B cell (primary cell): Measurements from ENCODE around the gene THADA. TPM values are rescaled to one million over a fixed set of nuclear protein-coding genes. Genes with fewer than 3 reads are reported as not detected.

ENCODE experiments used
- ATAC-seq: fragments of 200-7000 bp; cut with Tn5 transposase; one replicate; pipeline ENCODE4 v1.10.0; 2021; ENCODE audit warnings: low read depth, mild to moderate bottlenecking, moderate number of reproducible peaks, moderate library complexity
- CTCF ChIA-PET: fragments of 350-600 bp; sonication (Branson Sonifier 250); formaldehyde crosslinking; loops from one replicate; lab custom pipeline; 2021; ENCODE audit warnings: antibody characterized with exemption, inconsistent platforms; lab: Charles Lee
- POLR2A ChIA-PET: fragments of 350-600 bp; sonication (Branson Sonifier 250); formaldehyde crosslinking; loops from one replicate; lab custom pipeline; 2021; ENCODE audit warnings: antibody characterized with exemption; lab: Charles Lee
- DNase-seq: peaks from one replicate; pipeline ENCODE4 v3.0.0; 2013
- H2AFZ ChIP-seq: 2 replicates; pipeline ENCODE4 v1.6.1; 2012; ENCODE audit warnings: mild to moderate bottlenecking, low read depth, low read length; ENCODE audit not compliant: insufficient read depth, poor library complexity, severe bottlenecking
- H3K27ac ChIP-seq, 2 donors: 1 replicate in 1 of 2; 2 replicates in 1 of 2; pipeline ENCODE4 v1.5.1; 2012 to 2013; ENCODE audit warnings: low read length in 2 of 2, mild to moderate bottlenecking in 2 of 2, moderate library complexity in 1 of 2
- H3K27me3 ChIP-seq, 4 experiments: fragments of 200-600 bp in 1 of 4; sonication (generic) in 1 of 4; replicated peaks in 1 of 4; 1 replicate in 2 of 4; 2 replicates in 2 of 4; pipeline versions ENCODE4 v1.6.1 to v1.7.0; 2013 to 2016; ENCODE audit warnings: low read length in 3 of 4, mild to moderate bottlenecking in 2 of 4, mixed read lengths in 1 of 4, moderate library complexity in 1 of 4; ENCODE audit not compliant: insufficient read depth in 4 of 4, control insufficient read depth in 3 of 4; ENCODE audit errors: control extremely low read depth in 1 of 4
- H3K36me3 ChIP-seq, 2 experiments: replicated peaks in 1 of 2; 1 replicate in 1 of 2; 2 replicates in 1 of 2; pipeline versions ENCODE4 v1.6.1 to v1.7.1; 2013; ENCODE audit warnings: low read length in 1 of 2; ENCODE audit not compliant: insufficient read depth in 2 of 2, control insufficient read depth in 1 of 2; ENCODE audit errors: control extremely low read depth in 1 of 2, extremely low read depth in 1 of 2
- H3K4me1 ChIP-seq, 2 donors: fragments of 200-600 bp in 1 of 2; sonication (generic) in 1 of 2; 1 replicate in 1 of 2; 2 replicates in 1 of 2; pipeline versions ENCODE4 v1.5.1 to v1.6.1; 2013 to 2017; ENCODE audit warnings: low read length in 2 of 2; ENCODE audit not compliant: control insufficient read depth in 2 of 2, insufficient read depth in 2 of 2
- H3K4me2 ChIP-seq: replicated peaks from 2 replicates; pipeline ENCODE3; 2012; ENCODE audit warnings: mild to moderate bottlenecking, low read depth, low read length; ENCODE audit not compliant: poor library complexity, severe bottlenecking
- H3K4me3 ChIP-seq, 5 experiments: fragments of 200-600 bp in 1 of 5; sonication (generic) in 1 of 5; 1 replicate in 3 of 5; 2 replicates in 2 of 5; pipeline versions ENCODE4 v1.5.1 to v1.7.0; 2011 to 2016; ENCODE audit warnings: low read length in 4 of 5, mild to moderate bottlenecking in 4 of 5, low read depth in 2 of 5, control low read depth in 1 of 5, moderate library complexity in 1 of 5; ENCODE audit not compliant: insufficient read depth in 1 of 5; ENCODE audit errors: control extremely low read depth in 1 of 5, extremely low read depth in 1 of 5
- H3K79me2 ChIP-seq: fragments of 200-600 bp; sonication (generic); one replicate; pipeline ENCODE4 v1.6.0; 2016; ENCODE audit warnings: low read length; ENCODE audit not compliant: control insufficient read depth, insufficient read depth
- H3K9ac ChIP-seq: fragments of 200-600 bp; sonication (generic); 2 replicates; pipeline ENCODE4 v1.6.1; 2017; ENCODE audit warnings: mild to moderate bottlenecking, low read length, moderate library complexity
- H3K9me3 ChIP-seq, 3 donors: one replicate each; pipeline versions ENCODE4 v1.6.1 to v1.7.1; 2013; ENCODE audit warnings: low read length in 2 of 3; ENCODE audit not compliant: control insufficient read depth in 2 of 3, insufficient read depth in 1 of 3; ENCODE audit errors: control extremely low read depth in 1 of 3
- H4K20me1 ChIP-seq: 2 replicates; pipeline ENCODE4 v1.6.0; 2012; ENCODE audit warnings: mild to moderate bottlenecking, low read length; ENCODE audit not compliant: insufficient read depth, control insufficient read depth, poor library complexity, severe bottlenecking
- H3K27ac Mint-ChIP-seq: one replicate; pipeline ENCODE4 v1.8.0; 2021; ENCODE audit warnings: mixed read lengths
- H3K27me3 Mint-ChIP-seq: one replicate; pipeline ENCODE4 v1.8.0; 2021; ENCODE audit warnings: mixed read lengths
- H3K4me1 Mint-ChIP-seq: one replicate; pipeline ENCODE4 v1.8.0; 2021; ENCODE audit warnings: mixed read lengths
- H3K4me3 Mint-ChIP-seq: one replicate; pipeline ENCODE4 v1.8.0; 2021; ENCODE audit warnings: mixed read lengths
- H3K9me3 Mint-ChIP-seq: one replicate; pipeline ENCODE4 v1.8.0; 2022; ENCODE audit warnings: mixed read lengths; ENCODE audit not compliant: insufficient read depth
- CTCF ChIP-seq: fragments of 200-600 bp; IDR thresholded peaks from one replicate; pipeline ENCODE4 v1.8.0; 2022; ENCODE audit warnings: antibody characterized with exemption, mild to moderate bottlenecking
- EZH2 ChIP-seq: IDR thresholded peaks from 2 replicates; pipeline ENCODE4 v1.6.1; 2012; ENCODE audit warnings: borderline replicate concordance, low read depth, mild to moderate bottlenecking, moderate library complexity, low read length; ENCODE audit not compliant: insufficient read depth, poor library complexity, severe bottlenecking
- WGBS: methylation state at CpG from one replicate; pipeline ENCODE4 v1.1.5; 2013; ENCODE audit warnings: missing lambda C conversion rate; ENCODE audit not compliant: insufficient coverage; 5-methylcytosine and 5-hydroxymethylcytosine counted together
- intact Hi-C: fragments of 100-400 bp; cut with micrococcal nuclease; formaldehyde crosslinking; loops from one replicate; pipeline ENCODE4 v1.10.0; 2022
- polyA plus RNA-seq: library from polyadenylated mRNA; depleted of rRNA; stranded (reverse); fragments of >200 nt; gene quantifications from 2 replicates; pipeline ENCODE4 v1.2.3, GENCODE V29; 2012
- total RNA-seq, 2 donors: library from RNA; stranded (reverse); fragments of 120-200 nt in 1 of 2; gene quantifications; 1 replicate in 1 of 2; 2 replicates in 1 of 2; pipeline versions ENCODE4 v1.2.3 to v1.2.4, GENCODE V29; 2013 to 2022

Gene THADA
- total and polyA plus RNA-seq, 2 donors (not counting 1 experiment from before 2014, with no cell fraction given), result 17.6 to 48.5 TPM

GRCh38 chr2:43225788-43226557 is 369.9 kb downstream of the THADA start:
- H3K4me2 ChIP-seq, result peak overlapping the region; percentile 85
- CTCF ChIA-PET, result interaction anchor here (0.9 to 21.8 kb wide), 9 partner anchors 7 to 280 kb away, joined by 3 to 650 read pairs (median 71); no protein-coding TSS in a partner anchor
- peak; percentile 13 for ATAC-seq
- peak overlapping the region; percentile 76 to 98 (median 90) for H3K4me3 ChIP-seq
- no peak overlapping the region for H2AFZ ChIP-seq
- H3K9me3 ChIP-seq, result no peaks in the 10 kb centered on the region
- Mint-ChIP-seq H3K27ac (peak overlapping the region; percentile 97), H3K4me1 (peaks cover 51% of the 10 kb centered on the region), H3K27me3 (no peaks in the 10 kb centered on the region), H3K4me3 (peak overlapping the region; percentile 98), H3K9me3 (no peaks in the 10 kb centered on the region)
- H3K27me3 ChIP-seq, result no peaks in the 10 kb centered on the region
- H3K36me3 ChIP-seq, result peaks cover 0 to 40% of the 10 kb centered on the region in 2 experiments
- peaks cover 81% of the 10 kb centered on the region for H3K79me2 ChIP-seq
- intact Hi-C loops, result loop anchor here (1.0 to 5.0 kb wide), 4 partner anchors 52 to 414 kb away; no protein-coding TSS in a partner anchor
- POLR2A ChIA-PET, result interaction anchor here (0.5 to 13.4 kb wide), 19 partner anchors 7 to 416 kb away, joined by 3 to 561 read pairs (median 8); no protein-coding TSS in a partner anchor
- no peak for TF ChIP-seq CTCF
- no peak for TF ChIP-seq EZH2
- peak overlapping the region; percentile 90 to 93 for H3K27ac ChIP-seq
- peak overlapping the region; percentile 86 for H3K9ac ChIP-seq
- H4K20me1 ChIP-seq, result peaks cover 34% of the 10 kb centered on the region
- WGBS, result under 1% methylated on average over 76 of the region's 80 CpGs
- H3K4me1 ChIP-seq, result peaks cover 42 to 57% of the 10 kb centered on the region in 2 donors
- no peak for DNase-seq
